ENCODE data around the gene CDK10.

CDK10 gene

GRCh38 chr16:89700100-89700648 lies 13.7 kb downstream of the CDK10 start:
- TF ChIP-seq, protein P1, sequence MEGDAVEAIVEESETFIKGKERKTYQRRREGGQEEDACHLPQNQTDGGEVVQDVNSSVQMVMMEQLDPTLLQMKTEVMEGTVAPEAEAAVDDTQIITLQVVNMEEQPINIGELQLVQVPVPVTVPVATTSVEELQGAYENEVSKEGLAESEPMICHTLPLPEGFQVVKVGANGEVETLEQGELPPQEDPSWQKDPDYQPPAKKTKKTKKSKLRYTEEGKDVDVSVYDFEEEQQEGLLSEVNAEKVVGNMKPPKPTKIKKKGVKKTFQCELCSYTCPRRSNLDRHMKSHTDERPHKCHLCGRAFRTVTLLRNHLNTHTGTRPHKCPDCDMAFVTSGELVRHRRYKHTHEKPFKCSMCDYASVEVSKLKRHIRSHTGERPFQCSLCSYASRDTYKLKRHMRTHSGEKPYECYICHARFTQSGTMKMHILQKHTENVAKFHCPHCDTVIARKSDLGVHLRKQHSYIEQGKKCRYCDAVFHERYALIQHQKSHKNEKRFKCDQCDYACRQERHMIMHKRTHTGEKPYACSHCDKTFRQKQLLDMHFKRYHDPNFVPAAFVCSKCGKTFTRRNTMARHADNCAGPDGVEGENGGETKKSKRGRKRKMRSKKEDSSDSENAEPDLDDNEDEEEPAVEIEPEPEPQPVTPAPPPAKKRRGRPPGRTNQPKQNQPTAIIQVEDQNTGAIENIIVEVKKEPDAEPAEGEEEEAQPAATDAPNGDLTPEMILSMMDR (IDR thresholded peaks at IDR 0.05; ENCODE audit: extremely low read depth, missing control alignments), result peak; percentile 64
- DNase-seq (ENCODE audit: low spot score), result peak; percentile 99

DNA sequence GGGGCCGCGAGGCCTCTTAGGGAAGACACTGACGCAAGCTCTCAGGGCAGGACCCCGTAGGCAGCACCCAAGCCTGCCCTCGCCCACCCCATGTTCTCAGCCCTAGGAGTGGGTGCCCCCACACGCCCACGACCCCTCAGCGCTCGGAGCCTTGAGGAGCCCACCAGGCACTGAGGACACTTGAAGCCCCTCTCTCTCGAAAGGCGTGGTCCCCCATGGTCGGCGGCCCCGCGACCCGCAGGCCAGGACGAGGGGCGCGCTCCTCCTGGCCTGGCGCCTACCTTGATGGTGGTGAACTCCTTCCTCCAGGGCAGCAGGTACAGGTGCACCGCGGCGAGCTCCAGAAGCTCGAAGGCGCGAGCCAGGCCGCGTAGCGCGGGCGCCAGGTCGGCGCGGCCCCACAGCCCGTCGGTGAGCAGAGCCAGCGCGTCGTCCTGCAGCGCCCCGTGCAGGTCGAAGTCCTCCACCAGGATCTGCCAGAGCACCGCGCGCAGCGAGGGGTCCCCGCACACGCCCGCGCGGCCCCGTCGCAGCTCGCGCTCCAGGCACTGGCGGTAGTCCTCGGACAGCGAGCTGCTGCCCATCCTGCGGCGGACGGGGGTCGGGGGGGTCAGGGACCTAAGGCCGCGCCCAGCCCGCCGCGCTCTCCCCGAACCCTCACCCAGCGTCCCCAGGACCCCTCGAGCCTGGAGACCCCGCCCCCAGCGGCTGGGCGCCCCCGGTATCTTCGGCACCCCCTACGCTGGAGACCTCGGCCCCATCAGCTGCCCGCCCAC lies 14.3 kb downstream of the CDK10 start:
- peak; percentile 72 for DNase-seq (ENCODE audit: low spot score)
- TF ChIP-seq, protein P1 (IDR thresholded peaks at IDR 0.05; ENCODE audit: extremely low read depth, missing control alignments), result peak; percentile 24

DNA sequence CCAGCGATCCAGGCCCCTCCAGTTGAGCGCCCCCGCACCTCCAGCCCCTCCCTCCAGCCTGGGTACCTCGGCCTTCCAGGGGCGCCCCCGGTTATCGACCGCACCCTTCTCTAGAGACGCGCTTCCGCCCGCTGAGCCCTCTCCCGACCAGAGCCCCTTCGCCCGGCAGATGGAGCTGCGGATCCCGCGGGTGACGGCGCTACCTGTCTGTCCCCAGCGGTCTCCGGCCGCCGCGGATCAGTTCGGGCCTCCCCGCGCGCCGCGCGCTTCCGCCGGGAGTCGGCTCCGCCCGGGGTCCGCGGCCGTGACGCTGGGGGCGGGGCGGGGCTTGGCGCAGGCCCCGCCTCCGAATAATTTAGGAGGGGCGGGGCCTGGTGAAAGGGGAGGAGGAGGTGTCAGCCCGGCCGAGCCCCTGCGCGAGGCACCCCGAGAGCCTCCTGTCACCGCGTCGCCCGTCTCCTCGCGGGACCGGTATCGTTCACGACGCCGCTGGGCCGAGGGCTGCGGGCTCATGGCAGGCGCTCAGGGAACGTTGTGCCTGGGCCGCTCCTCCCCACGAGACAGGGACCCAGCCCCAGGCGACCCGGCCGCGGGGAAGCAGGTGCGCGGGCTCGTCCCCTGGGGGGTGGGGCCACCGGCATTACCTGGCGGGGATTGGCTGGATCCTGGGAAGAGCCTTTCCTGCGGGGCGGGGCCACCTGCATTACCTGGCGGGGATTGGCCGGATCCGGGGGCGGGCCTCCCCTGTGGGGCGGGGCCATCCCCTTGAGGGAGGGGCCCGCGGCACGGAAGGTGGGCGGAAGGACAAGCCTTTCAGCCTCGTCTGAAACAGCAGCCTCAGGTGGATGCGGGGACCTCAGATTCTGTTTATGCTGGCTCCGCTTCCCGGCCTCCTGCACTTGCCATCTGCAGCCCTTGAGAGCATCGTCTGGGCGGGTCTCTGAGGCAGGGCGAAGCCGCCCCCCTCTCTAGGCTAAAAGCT lies 15.2 kb downstream of the CDK10 start, which contains the start of gene SPATA2L:
SPATA2L (minus strand) TSS at position 281 of the 982 bp plus-strand sequence. CDS start 473 bp downstream, outside the sequence.
- TF ChIP-seq, protein P1 (IDR thresholded peaks at IDR 0.05; ENCODE audit: extremely low read depth, missing control alignments), result peak; percentile 43
- peak; percentile 99 for DNase-seq (ENCODE audit: low spot score)

DNA sequence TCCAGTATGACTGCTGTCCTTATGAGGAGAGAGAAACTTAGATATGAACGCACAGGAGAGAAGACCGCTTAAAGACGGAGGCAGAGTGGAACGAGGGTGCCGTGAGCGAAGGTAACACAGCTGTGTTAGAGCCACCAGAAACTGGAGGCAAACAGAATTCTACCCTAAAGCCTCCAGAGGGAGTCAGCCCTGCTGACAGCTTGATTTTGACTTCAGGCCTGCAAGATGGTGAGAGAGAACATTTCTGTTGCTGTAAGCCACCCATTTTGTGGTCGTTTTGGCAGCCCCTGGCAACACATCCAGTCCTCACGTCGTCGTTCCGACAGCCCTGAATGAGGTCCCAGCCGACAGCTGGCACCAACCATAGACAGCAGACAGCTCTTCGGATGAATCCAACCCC lies 17.8 kb downstream of the CDK10 start:
- DNase-seq (ENCODE audit: low spot score), result no peak

GRCh38 chr16:89705006-89705405 lies 18.5 kb downstream of the CDK10 start:
- TF ChIP-seq, protein P1 (IDR thresholded peaks at IDR 0.05; ENCODE audit: extremely low read depth, missing control alignments), result no peak
- DNase-seq (ENCODE audit: low spot score), result no peak

More for the DNA sequence above, 17.8 kb downstream of the CDK10 start:
- TF ChIP-seq, protein P1 (IDR thresholded peaks at IDR 0.05; ENCODE audit: extremely low read depth, missing control alignments), result no peak

GRCh38 chr16:89706518-89707260 lies 20.2 kb downstream of the CDK10 start:
- DNase-seq (ENCODE audit: low spot score), result no peak

More at GRCh38 chr16:89706518-89707260, 20.2 kb downstream of the CDK10 start:
- TF ChIP-seq, protein P1 (IDR thresholded peaks at IDR 0.05; ENCODE audit: extremely low read depth, missing control alignments), result no peak
